GM12878 (cell line): Measurements from ENCODE around the gene ABCC1. TPM values are rescaled to one million over a fixed set of nuclear protein-coding genes. Genes with fewer than 3 reads are reported as not detected.

Experiments
- ATAC-seq: fragments of 200-7000 bp; cut with Tn5 transposase; 3 replicates; pipeline ENCODE4 v1.9.1; 2020; ENCODE audit warnings: mild to moderate bottlenecking, moderate library complexity
- Bru-seq: library from RNA; stranded (reverse); fragments of 400-500 nt; gene quantifications from one replicate; lab custom pipeline; 2021; lab: Mats Ljungman, UMichigan
- BruChase-seq, 2 experiments: library from RNA; stranded (reverse); fragments of 400-500 nt; gene quantifications; one replicate each; lab custom pipeline; 2021; lab: Mats Ljungman, UMichigan
- BruUV-seq: library from RNA; stranded (reverse); fragments of 400-500 nt; replicated peaks from 2 replicates; lab custom pipeline; 2021; lab: Mats Ljungman, UMichigan
- CTCF ChIA-PET: fragments of 300-600 bp; sonication (Branson Sonifier 250); formaldehyde crosslinking; extraction: SDS; loops from one replicate; lab custom pipeline; 2021; ENCODE audit warnings: inconsistent platforms; lab: Yijun Ruan, JAX
- POLR2A ChIA-PET: fragments of 350-600 bp; formaldehyde crosslinking; extraction: SDS; loops from one replicate; lab custom pipeline; 2021; ENCODE audit warnings: inconsistent platforms; lab: Charles Lee
- RAD21 ChIA-PET: fragments of 300-600 bp; sonication (Branson Sonifier 250); formaldehyde crosslinking; loops from one replicate; lab custom pipeline; 2023; ENCODE audit warnings: antibody characterized with exemption; ENCODE audit not compliant: unreplicated experiment; lab: Charles Lee
- SMC1A ChIA-PET: fragments of 300-600 bp; sonication (Branson Sonifier 250); formaldehyde crosslinking; loops from one replicate; lab custom pipeline; 2023; ENCODE audit not compliant: unreplicated experiment, uncharacterized antibody; lab: Charles Lee
- DNase-seq: peaks from one replicate; pipeline ENCODE4 v3.0.0-alpha.2; 2011; ENCODE audit warnings: low read depth, low spot score
- FAIRE-seq: peaks from 3 replicates; lab custom pipeline; 2011; peaks lifted over from hg19 to GRCh38; lab: Jason Lieb, UNC
- H2AFZ ChIP-seq: 2 replicates; pipeline ENCODE4 v1.6.0; 2011; ENCODE audit warnings: low read depth, low read length, control low read depth; ENCODE audit not compliant: control insufficient read depth
- H3K27ac ChIP-seq: 2 replicates; pipeline ENCODE4 v1.5.1; 2011; ENCODE audit warnings: control low read depth; ENCODE audit not compliant: control insufficient read depth, insufficient read depth
- H3K27me3 ChIP-seq, 2 experiments: replicated peaks in 1 of 2; 2 replicates each; pipeline versions ENCODE4 v1.6.0 to v1.6.1; 2011; ENCODE audit warnings: low read length in 1 of 2; ENCODE audit not compliant: control insufficient read depth in 2 of 2, insufficient read depth in 2 of 2
- H3K36me3 ChIP-seq, 2 experiments: 2 replicates each; pipeline ENCODE4 v1.5.1; 2011; ENCODE audit warnings: low read length in 1 of 2; ENCODE audit not compliant: control insufficient read depth in 2 of 2, insufficient read depth in 2 of 2
- H3K4me1 ChIP-seq: 2 replicates; pipeline ENCODE4 v1.6.1; 2011; ENCODE audit warnings: mild to moderate bottlenecking, low read length, moderate library complexity, mixed read lengths; ENCODE audit not compliant: control insufficient read depth, insufficient read depth
- H3K4me2 ChIP-seq: 2 replicates; pipeline ENCODE4 v1.6.0; 2011; ENCODE audit warnings: control low read depth; ENCODE audit not compliant: control insufficient read depth, insufficient read depth
- H3K4me3 ChIP-seq: fragments of 200-600 bp; sonication (generic); 2 replicates; pipeline ENCODE4 v1.5.1; 2016
- H3K79me2 ChIP-seq: 2 replicates; pipeline ENCODE4 v1.6.0; 2011; ENCODE audit warnings: low read length; ENCODE audit not compliant: control insufficient read depth, insufficient read depth
- H3K9ac ChIP-seq: 2 replicates; pipeline ENCODE4 v1.8.0; 2011; ENCODE audit warnings: low read length, control low read depth, mixed read lengths; ENCODE audit not compliant: control insufficient read depth, insufficient read depth
- H3K9me3 ChIP-seq: replicated peaks from 3 replicates; pipeline ENCODE4 v1.5.1; 2011; ENCODE audit warnings: mild to moderate bottlenecking, low read length; ENCODE audit not compliant: control insufficient read depth, insufficient read depth
- H4K20me1 ChIP-seq: 2 replicates; pipeline ENCODE4 v1.6.0; 2011; ENCODE audit not compliant: control insufficient read depth, insufficient read depth
- BHLHE40 ChIP-seq, 2 experiments: fragments of 450-650 bp in 1 of 2; IDR thresholded peaks; 2 replicates each; pipeline ENCODE4 v1.6.1; 2011 to 2017; ENCODE audit warnings: low read depth in 2 of 2, borderline replicate concordance in 1 of 2, improper control_type of control experiment in 1 of 2, low read length in 1 of 2, mild to moderate bottlenecking in 1 of 2
- DPF2 ChIP-seq: fragments of 450-650 bp; IDR thresholded peaks from 2 replicates; pipeline ENCODE4 v1.6.1; 2017; ENCODE audit warnings: mild to moderate bottlenecking
- EGR1 ChIP-seq, 2 experiments: IDR thresholded peaks; 1 replicate in 1 of 2; 2 replicates in 1 of 2; pipeline ENCODE4 v1.6.1; 2011 to 2012; ENCODE audit warnings: low read depth in 2 of 2, low read length in 2 of 2, borderline replicate concordance in 1 of 2, mild to moderate bottlenecking in 1 of 2, moderate library complexity in 1 of 2
- GATAD2B ChIP-seq: fragments of 450-650 bp; conservative IDR thresholded peaks from 2 replicates; pipeline ENCODE4 v1.6.1; 2017; ENCODE audit warnings: low read depth, mild to moderate bottlenecking, moderate library complexity
- IKZF1 ChIP-seq: fragments of 450-650 bp; conservative IDR thresholded peaks from 2 replicates; pipeline ENCODE4 v1.6.1; 2017; ENCODE audit warnings: antibody characterized with exemption, mild to moderate bottlenecking
- LARP7 ChIP-seq: fragments of 450-650 bp; IDR thresholded peaks from 2 replicates; pipeline ENCODE4 v1.6.1; 2017; ENCODE audit warnings: mild to moderate bottlenecking
- MLLT1 ChIP-seq: fragments of 450-650 bp; IDR thresholded peaks from 2 replicates; pipeline ENCODE4 v1.6.1; 2016; ENCODE audit warnings: mild to moderate bottlenecking
- NR2F1 ChIP-seq: fragments of 450-650 bp; conservative IDR thresholded peaks from 2 replicates; pipeline ENCODE4 v1.6.1; 2017; ENCODE audit warnings: mild to moderate bottlenecking
- PML ChIP-seq: IDR thresholded peaks from 2 replicates; pipeline ENCODE4 v1.6.1; 2012; ENCODE audit warnings: low read length, inconsistent platforms
- POLR2A ChIP-seq: IDR thresholded peaks from 2 replicates; pipeline ENCODE4 v1.6.1; 2011; ENCODE audit warnings: low read depth, mild to moderate bottlenecking, low read length
- SPI1 ChIP-seq: IDR thresholded peaks from 2 replicates; pipeline ENCODE4 v1.6.1; 2011; ENCODE audit warnings: low read depth, mild to moderate bottlenecking, low read length, moderate library complexity, borderline replicate concordance; ENCODE audit not compliant: insufficient read depth
- SUPT20H ChIP-seq: IDR thresholded peaks from 2 replicates; pipeline ENCODE4 v1.6.1; 2011; ENCODE audit warnings: low read depth, mild to moderate bottlenecking, low read length, moderate library complexity, borderline replicate concordance; ENCODE audit not compliant: control insufficient read depth
- WGBS: methylation state at CpG from one replicate; pipeline ENCODE4 v1.1.6; 2016; ENCODE audit warnings: low lambda C conversion rate; ENCODE audit not compliant: insufficient replicate concordance, insufficient coverage; ENCODE audit errors: missing lambda C conversion rate; 5-methylcytosine and 5-hydroxymethylcytosine counted together
- in situ Hi-C: fragments of 300-500 bp; cut with MboI; formaldehyde crosslinking; loops from 9 replicates; pipeline ENCODE4 v1.14.3; 2018; ENCODE audit warnings: mixed read lengths
- intact Hi-C: fragments of 100-400 bp; cut with micrococcal nuclease; formaldehyde crosslinking; loops from one replicate; pipeline ENCODE4 v1.14.2; 2022; ENCODE audit not compliant: unreplicated experiment
- long read RNA-seq, 2 experiments: library from polyadenylated mRNA; unstranded; transcript quantifications; one replicate each; pipeline ENCODE4 v2.0.0, GENCODE V29; 2019 to 2020
- polyA minus RNA-seq, 3 experiments: library from RNA; depleted of rRNA, polyadenylated mRNA; stranded (reverse); fragments of >200 nt; gene quantifications; 2 replicates each; pipeline ENCODE4 v1.2.3, GENCODE V29; 2011
- polyA plus RNA-seq, 11 experiments: library from polyadenylated mRNA; depleted of rRNA in 4 of 11; unstranded in 6 of 11; stranded (reverse) in 5 of 11; fragments of >200 nt; fragmentation: Nextera tagmentation in 4 of 11; fragmentation: Illumina TruSeq in 1 of 11; extraction: Ambion mirVana in 4 of 11; extraction: Trizol in 1 of 11; gene quantifications; 1 replicate in 1 of 11; 2 replicates in 10 of 11; pipeline versions ENCODE4 v1.2.1 to v1.2.3, GENCODE V29; 2011 to 2016; ENCODE audit warnings: inconsistent platforms in 2 of 11, missing spikeins in 2 of 11, low read depth in 1 of 11
- total RNA-seq, 4 experiments: library from RNA; depleted of rRNA in 3 of 4; stranded (reverse); fragments of >200 nt in 3 of 4; fragmentation: Illumina TruSeq in 1 of 4; extraction: Trizol in 1 of 4; gene quantifications; 2 replicates each; pipeline versions ENCODE4 v1.2.1 to v1.2.3, GENCODE V29; 2013 to 2021
- TF ChIP-seq, protein P1 (sequence below): fragments of 450-650 bp; IDR thresholded peaks from 2 replicates; pipeline ENCODE4 v1.6.1; 2017; ENCODE audit warnings: antibody characterized with exemption, mild to moderate bottlenecking, moderate library complexity

Gene ABCC1
- total RNA-seq (2013; cell fraction: nucleolus; rRNA removed), result 142 and 148 TPM in 2 replicates
- total RNA-seq (2014; rRNA removed), result 18.9 and 21.8 TPM in 2 replicates
- 12.1 and 12.2 TPM in 2 replicates for total RNA-seq (2014; rRNA removed; fragmentation: Illumina TruSeq; extraction: Trizol)
- 41.7 and 44.6 TPM in 2 replicates for total RNA-seq (2021)
- polyA plus RNA-seq (2011; ENCODE audit: low read depth), result 20.3 TPM
- 15.3 and 27.5 TPM in 2 replicates for polyA plus RNA-seq (2011; rRNA removed)
- 26.7 and 30.6 TPM in 2 replicates for polyA plus RNA-seq (2011; cell fraction: cytosol; rRNA removed)
- 92.6 and 98.5 TPM in 2 replicates for polyA plus RNA-seq (2011; cell fraction: nucleus; rRNA removed)
- 27.1 and 43.7 TPM in 2 replicates for polyA plus RNA-seq (2012)
- polyA plus RNA-seq (2014; fragmentation: Illumina TruSeq; extraction: Trizol), result 19.1 and 21.7 TPM in 2 replicates
- 1 to 10 TPM; 3.2 to 4.8 TPM for polyA plus RNA-seq (2014; fragmentation: Nextera tagmentation; extraction: Ambion mirVana)
- 16.9 and 20.6 TPM in 2 replicates for polyA plus RNA-seq (2014; rRNA removed)
- 10 to 100 TPM in 1 of 2 experiments, 1 to 10 TPM in 1; 4.0 to 10.1 TPM for polyA plus RNA-seq (2016; fragmentation: Nextera tagmentation; extraction: Ambion mirVana)
- 84.9 and 110 TPM in 2 replicates for polyA minus RNA-seq (2011; rRNA and poly(A)+ RNA removed)
- 20.8 and 28.8 TPM in 2 replicates for polyA minus RNA-seq (2011; cell fraction: cytosol; rRNA and poly(A)+ RNA removed)
- polyA minus RNA-seq (2011; cell fraction: nucleus; rRNA and poly(A)+ RNA removed), result 39.2 and 69.1 TPM in 2 replicates
- percentile 81 among the genes with signal in this experiment for Bru-seq, nascent RNA
- percentile 86 among the genes with signal in this experiment for BruChase-seq, experiment 1, labeled RNA remaining after a 6-hour chase
- percentile 79 among the genes with signal in this experiment for BruChase-seq, experiment 2, labeled RNA remaining after a 2-hour chase
- long read RNA-seq, experiment 1, partial matches to known transcripts, result 1 of 1 reads
- long read RNA-seq, experiment 1, other reads (novel, unspliced or antisense), result 0 of 1 reads
- long read RNA-seq, experiment 2, partial matches to known transcripts, result 19 of 23 reads
- long read RNA-seq, experiment 2, other reads (novel, unspliced or antisense), result 4 of 23 reads

DNA sequence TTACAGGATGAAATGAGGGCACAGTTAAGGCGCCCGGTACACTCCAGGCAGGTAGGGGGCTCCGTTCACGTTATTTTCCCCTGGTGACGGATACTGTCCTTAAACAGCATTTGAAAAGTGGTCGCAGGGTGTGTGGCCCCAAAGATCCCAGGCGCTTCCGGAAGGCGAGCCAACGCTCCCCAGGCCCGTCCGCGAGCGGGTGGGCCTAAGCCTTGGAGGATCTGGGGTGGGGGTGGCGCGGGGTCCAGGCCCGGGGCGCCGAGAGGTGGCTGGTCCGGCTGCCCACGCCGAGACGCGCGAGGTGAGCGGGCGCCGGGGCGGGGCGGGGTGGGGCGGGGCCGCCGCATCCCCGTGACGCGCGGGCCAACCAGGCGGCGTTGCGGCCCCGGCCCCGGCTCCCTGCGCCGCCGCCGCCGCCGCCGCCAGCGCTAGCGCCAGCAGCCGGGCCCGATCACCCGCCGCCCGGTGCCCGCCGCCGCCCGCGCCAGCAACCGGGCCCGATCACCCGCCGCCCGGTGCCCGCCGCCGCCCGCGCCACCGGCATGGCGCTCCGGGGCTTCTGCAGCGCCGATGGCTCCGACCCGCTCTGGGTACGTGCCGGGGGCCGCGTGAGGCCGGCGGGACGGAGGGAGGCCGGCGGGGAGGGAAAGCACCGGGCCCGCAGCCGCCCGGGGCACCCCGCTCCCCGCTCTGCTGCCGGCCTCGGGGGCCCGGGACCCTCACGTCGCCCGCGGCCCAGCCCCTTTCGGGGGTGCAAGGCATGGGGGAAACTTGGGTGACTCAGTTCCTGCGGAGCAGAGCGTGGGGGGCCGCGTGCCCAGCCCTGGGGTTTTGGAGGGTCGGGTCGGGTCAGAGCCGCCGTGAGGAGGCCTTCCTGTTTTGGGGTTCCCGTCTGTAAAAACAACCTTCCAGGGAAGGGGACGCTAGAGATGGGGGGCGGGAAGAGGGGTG is at the start of gene ABCC1:
Gene ABCC1, plus strand, starts transcription at position 407 of the 951 bp plus-strand sequence. Its CDS starts 136 bp downstream, at position 543.
- ATAC-seq, result peak; percentile 71
- in situ Hi-C loops, result no loop called here
- ChIA-PET RAD21 (interaction anchor here (0.8 to 2.8 kb wide), 13 partner anchors 10 to 87 kb away, joined by 3 to 28 read pairs (median 5); partner anchors contain the start of gene CEP20), SMC1A (interaction anchor here (0.6 to 5.3 kb wide), 15 partner anchors 10 to 83 kb away, joined by 3 to 40 read pairs (median 4); partner anchors contain the start of gene CEP20), CTCF (interaction anchor here (0.8 to 2.3 kb wide), 7 partner anchors 10 to 84 kb away, joined by 3 to 10 read pairs (median 4); partner anchors contain the start of gene CEP20), POLR2A (interaction anchor here (0.5 to 2.9 kb wide), 9 partner anchors 10 to 87 kb away, joined by 3 to 21 read pairs (median 4); partner anchors contain the start of gene CEP20)
- FAIRE-seq, result no peak
- peaks cover 16% of the 10 kb centered on the region for H3K4me1 ChIP-seq
- no TSS peak for BruUV-seq
- no peak for DNase-seq
- under 1% methylated on average over 21 of the region's 112 CpGs for WGBS
- H3K4me2 ChIP-seq, result peak within 1 kb of the TSS; percentile 82
- peak within 1 kb of the TSS; percentile 88 for H3K9ac ChIP-seq
- H3K27ac ChIP-seq, result peak within 1 kb of the TSS; percentile 88
- peaks cover 51% of the 10 kb centered on the region for H3K79me2 ChIP-seq
- peaks cover 4% of the 10 kb centered on the region for H4K20me1 ChIP-seq
- no peaks in the 10 kb centered on the region for H3K27me3 ChIP-seq
- intact Hi-C loops, result loop anchor here (5.0 kb wide), 2 partner anchors 62 to 78 kb away; partner anchors contain the start of gene CEP20
- H2AFZ ChIP-seq, result peak within 1 kb of the TSS; percentile 66
- H3K36me3 ChIP-seq, result peaks cover 0 to 3% of the 10 kb centered on the region in 2 experiments; a peak in 3 of 4 replicates
- peak within 1 kb of the TSS; percentile 89 for H3K4me3 ChIP-seq
- no peaks in the 10 kb centered on the region for H3K9me3 ChIP-seq
- TF ChIP-seq MLLT1 (no peak), BHLHE40 (IDR thresholded peaks at IDR 0.05; ENCODE audit: borderline replicate concordance in 1 of 2, low read depth in 2 of 2, low read length in 1 of 2) (peak in 1 of 2 experiments; percentile 57; a peak in 2 of 4 replicates), NR2F1 (0 out of 2 replicates have a peak, but pooled peaks have one; percentile 11), EGR1 (IDR thresholded peaks at IDR 0.05; ENCODE audit: borderline replicate concordance in 1 of 2, low read depth in 2 of 2, low read length in 2 of 2) (peak in 1 of 2 experiments; percentile 57; a peak in 1 of 3 replicates), POLR2A (peak; percentile 48; the same call in 1 of the 2 replicates), IKZF1 (peak; percentile 36), SPI1 (peak; percentile 20), SUPT20H (no peak), GATAD2B (peak; percentile 71), DPF2 (peak; percentile 50), PML (no peak), LARP7 (peak; percentile 65)
- TF ChIP-seq, protein P1, sequence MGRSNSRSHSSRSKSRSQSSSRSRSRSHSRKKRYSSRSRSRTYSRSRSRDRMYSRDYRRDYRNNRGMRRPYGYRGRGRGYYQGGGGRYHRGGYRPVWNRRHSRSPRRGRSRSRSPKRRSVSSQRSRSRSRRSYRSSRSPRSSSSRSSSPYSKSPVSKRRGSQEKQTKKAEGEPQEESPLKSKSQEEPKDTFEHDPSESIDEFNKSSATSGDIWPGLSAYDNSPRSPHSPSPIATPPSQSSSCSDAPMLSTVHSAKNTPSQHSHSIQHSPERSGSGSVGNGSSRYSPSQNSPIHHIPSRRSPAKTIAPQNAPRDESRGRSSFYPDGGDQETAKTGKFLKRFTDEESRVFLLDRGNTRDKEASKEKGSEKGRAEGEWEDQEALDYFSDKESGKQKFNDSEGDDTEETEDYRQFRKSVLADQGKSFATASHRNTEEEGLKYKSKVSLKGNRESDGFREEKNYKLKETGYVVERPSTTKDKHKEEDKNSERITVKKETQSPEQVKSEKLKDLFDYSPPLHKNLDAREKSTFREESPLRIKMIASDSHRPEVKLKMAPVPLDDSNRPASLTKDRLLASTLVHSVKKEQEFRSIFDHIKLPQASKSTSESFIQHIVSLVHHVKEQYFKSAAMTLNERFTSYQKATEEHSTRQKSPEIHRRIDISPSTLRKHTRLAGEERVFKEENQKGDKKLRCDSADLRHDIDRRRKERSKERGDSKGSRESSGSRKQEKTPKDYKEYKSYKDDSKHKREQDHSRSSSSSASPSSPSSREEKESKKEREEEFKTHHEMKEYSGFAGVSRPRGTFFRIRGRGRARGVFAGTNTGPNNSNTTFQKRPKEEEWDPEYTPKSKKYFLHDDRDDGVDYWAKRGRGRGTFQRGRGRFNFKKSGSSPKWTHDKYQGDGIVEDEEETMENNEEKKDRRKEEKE, result 0 out of 2 replicates have a peak, but pooled peaks have one; percentile 18
